MG63 (cell line): Measurements from ENCODE around the gene CD177. TPM values are rescaled to one million over a fixed set of nuclear protein-coding genes. Genes with fewer than 3 reads are reported as not detected.
"Not testable (repeated sequence)": the region's sequence is repeated elsewhere in the genome, so short reads cannot be mapped to it uniquely, and the experiment has no call there.

Source experiments
- DNase-seq: peaks from one replicate; pipeline ENCODE4 v3.0.0-alpha.2; 2020
- H3K27me3 ChIP-seq: fragments of 250-450 bp; sonication (Bioruptor Pico); 2 replicates; pipeline ENCODE4 v1.5.1; 2020; ENCODE audit warnings: mild to moderate bottlenecking, moderate library complexity
- H3K36me3 ChIP-seq: fragments of 250-450 bp; sonication (Bioruptor Pico); 2 replicates; pipeline ENCODE4 v1.5.1; 2020; ENCODE audit warnings: mild to moderate bottlenecking, moderate library complexity
- H3K4me3 ChIP-seq: fragments of 250-450 bp; sonication (Bioruptor Pico); 2 replicates; pipeline ENCODE4 v1.5.1; 2020; ENCODE audit warnings: mild to moderate bottlenecking, moderate library complexity
- H3K9me3 ChIP-seq: fragments of 250-450 bp; sonication (Bioruptor Pico); 2 replicates; pipeline ENCODE4 v1.5.1; 2020; ENCODE audit warnings: mild to moderate bottlenecking, moderate library complexity
- total RNA-seq: library from RNA; depleted of rRNA; stranded (reverse); fragments of >200 nt; shearing (Covaris generic); gene quantifications from 2 replicates; pipeline ENCODE4 v1.2.3, GENCODE V29; 2014; ENCODE audit warnings: low replicate concordance; rRNA removed

Gene CD177, protein sequence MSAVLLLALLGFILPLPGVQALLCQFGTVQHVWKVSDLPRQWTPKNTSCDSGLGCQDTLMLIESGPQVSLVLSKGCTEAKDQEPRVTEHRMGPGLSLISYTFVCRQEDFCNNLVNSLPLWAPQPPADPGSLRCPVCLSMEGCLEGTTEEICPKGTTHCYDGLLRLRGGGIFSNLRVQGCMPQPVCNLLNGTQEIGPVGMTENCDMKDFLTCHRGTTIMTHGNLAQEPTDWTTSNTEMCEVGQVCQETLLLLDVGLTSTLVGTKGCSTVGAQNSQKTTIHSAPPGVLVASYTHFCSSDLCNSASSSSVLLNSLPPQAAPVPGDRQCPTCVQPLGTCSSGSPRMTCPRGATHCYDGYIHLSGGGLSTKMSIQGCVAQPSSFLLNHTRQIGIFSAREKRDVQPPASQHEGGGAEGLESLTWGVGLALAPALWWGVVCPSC
- 2.7 and 4.9 TPM in 2 replicates for total RNA-seq

DNA sequence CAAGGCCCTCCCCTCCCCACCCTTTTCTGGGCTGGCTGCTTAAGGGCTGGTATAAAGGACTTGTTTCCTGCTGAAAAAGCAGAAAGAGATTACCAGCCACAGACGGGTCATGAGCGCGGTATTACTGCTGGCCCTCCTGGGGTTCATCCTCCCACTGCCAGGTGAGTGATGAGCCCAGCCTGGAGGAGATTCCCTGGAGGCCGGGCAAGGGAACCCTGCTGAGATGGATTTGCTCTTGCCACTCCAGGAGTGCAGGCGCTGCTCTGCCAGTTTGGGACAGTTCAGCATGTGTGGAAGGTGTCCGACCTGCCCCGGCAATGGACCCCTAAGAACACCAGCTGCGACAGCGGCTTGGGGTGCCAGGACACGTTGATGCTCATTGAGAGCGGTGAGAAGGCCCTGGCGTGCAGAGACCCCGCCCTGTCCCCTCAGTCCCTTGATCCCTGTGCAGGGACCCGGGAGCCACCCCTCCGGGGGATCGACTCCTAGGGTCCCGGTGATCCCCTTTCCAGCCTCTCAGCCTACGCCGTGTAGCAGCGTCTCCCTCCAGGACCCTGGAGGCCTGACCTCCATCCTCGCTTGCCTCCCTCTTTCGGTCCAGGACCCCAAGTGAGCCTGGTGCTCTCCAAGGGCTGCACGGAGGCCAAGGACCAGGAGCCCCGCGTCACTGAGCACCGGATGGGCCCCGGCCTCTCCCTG, at the start of gene CD177:
TSS of gene CD177 (plus strand) at position 81 of the 699 bp plus-strand sequence. CDS start at position 110, 29 bp downstream.
- H3K4me3 ChIP-seq, result no peak within 1 kb of the TSS
- H3K9me3 ChIP-seq, result no peaks in the 10 kb centered on the region
- no peaks in the 10 kb centered on the region for H3K27me3 ChIP-seq
- no peaks in the 10 kb centered on the region for H3K36me3 ChIP-seq
- DNase-seq, result no peak

DNA sequence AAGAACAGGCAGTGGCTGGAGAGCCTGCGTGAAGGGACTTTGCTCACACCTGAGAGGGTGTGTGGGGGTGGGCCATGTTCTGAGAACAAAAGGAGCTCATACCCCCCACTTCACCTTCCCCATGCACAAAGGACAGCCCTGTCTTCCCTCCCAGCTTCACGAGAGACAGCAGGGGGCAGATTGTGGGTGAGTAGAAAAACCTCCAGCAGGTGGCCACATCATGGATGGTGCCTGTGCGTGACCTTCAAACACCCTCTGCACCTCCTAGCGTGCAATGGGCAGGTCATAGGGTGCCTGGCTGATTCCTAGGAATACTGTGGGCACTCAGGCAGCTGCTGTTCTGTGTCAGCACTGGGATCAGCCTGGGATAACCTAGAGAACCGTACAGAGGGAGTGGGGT, 47.8 kb upstream of the CD177 start:
- no peak overlapping the region for H3K4me3 ChIP-seq
- no peak for DNase-seq
- no peaks in the 10 kb centered on the region; the same call in 1 of the 2 replicates for H3K27me3 ChIP-seq
- peaks cover 3% of the 10 kb centered on the region for H3K9me3 ChIP-seq
- no peaks in the 10 kb centered on the region for H3K36me3 ChIP-seq

DNA sequence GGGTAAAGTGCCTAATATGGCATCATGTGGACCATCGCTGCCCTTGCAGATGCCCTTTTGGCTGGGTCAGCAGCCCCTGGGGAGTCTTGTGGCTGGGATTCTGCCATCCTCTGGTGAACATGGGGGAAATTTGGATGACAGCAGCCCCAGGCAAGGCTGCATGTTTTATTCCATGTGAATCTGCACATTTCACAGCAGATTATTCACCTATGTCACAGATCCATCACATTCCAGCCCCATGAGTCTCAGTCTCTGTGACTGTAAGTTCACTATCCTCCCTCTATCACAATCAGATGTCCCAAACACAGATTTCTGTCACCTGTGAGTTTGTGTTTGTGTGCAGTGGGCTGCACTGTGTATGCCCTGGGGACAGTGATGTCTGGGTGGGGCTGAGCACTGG, 47.4 kb upstream of the CD177 start:
- no peak for DNase-seq
- H3K27me3 ChIP-seq, result no peaks in the 10 kb centered on the region; the same call in 1 of the 2 replicates
- peaks cover 3% of the 10 kb centered on the region for H3K9me3 ChIP-seq
- H3K36me3 ChIP-seq, result no peaks in the 10 kb centered on the region
- H3K4me3 ChIP-seq, result no peak overlapping the region

DNA sequence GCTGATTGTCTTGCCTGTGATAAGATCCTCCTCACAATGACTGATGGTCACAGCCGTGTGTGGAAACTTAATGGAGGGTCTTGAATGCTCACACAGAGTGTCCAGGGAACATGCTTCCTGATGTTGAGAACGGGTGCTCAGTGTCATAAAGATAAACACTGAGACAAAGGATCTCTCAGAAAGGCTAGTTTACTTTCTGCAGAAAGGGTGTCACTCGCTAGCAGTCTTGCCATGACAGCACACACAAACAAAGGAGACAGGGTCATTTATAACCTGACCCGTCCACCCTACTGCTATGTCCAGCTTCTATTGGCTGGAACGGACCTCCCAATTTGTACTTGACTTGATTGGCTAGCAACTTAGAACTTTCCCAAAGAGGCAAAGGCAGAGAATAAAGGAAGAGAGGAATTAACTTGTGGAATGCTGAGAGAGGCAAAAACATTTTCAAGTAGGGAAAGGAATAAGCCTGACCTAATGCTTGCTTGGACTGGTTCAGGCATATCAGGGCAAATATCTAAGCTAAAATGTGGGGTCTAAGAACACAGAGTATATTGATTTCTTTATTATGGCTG, 45.2 kb upstream of the CD177 start:
- H3K4me3 ChIP-seq, result no peak overlapping the region
- no peaks in the 10 kb centered on the region; the same call in 1 of the 2 replicates for H3K27me3 ChIP-seq
- H3K9me3 ChIP-seq, result peaks cover 3% of the 10 kb centered on the region
- H3K36me3 ChIP-seq, result no peaks in the 10 kb centered on the region
- DNase-seq, result no peak

DNA sequence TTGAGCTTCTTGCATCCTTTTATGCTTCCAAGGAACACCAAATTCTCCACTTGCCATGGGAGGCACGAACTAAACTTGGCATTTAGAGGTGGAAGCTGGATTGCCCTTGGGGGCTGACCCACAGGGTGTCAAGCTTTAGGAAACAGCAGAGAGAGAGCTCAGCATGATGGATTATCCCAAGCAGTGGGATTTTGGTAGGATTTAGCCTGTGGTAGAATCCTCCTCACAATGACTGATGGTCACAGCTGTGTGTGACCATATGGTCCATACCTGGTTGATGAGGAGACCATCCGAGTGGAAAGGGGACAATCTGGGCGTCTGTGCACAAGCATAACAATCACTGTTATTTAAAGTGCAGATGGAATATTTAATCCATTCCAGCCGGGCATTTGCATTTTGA, 44.0 kb upstream of the CD177 start:
- DNase-seq, result no peak
- Histone ChIP-seq H3K36me3 (no peaks in the 10 kb centered on the region), H3K4me3 (no peak overlapping the region), H3K9me3 (peaks cover 3% of the 10 kb centered on the region), H3K27me3 (no peaks in the 10 kb centered on the region; the same call in 1 of the 2 replicates)

DNA sequence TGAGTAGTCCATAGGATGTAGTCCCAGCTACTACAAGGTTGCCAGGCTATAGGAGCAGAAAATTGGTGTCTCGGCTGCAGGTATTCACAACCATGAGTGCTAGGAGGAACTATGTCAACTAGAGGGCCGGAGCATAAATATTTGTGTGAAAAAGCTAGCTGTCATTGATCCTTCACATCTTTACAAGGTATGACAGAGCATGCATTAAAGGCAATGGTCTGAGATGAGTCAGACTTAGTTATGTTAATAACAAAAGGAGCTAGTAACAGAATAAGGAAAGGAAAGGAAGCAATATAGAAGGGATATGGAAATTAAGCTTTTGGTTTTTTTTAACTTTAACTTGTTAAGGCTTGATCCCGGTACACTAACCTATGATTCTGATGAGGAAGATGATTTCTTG, 43.3 kb upstream of the CD177 start:
- H3K27me3 ChIP-seq, result no peaks in the 10 kb centered on the region; the same call in 1 of the 2 replicates
- H3K36me3 ChIP-seq, result no peaks in the 10 kb centered on the region
- peaks cover 3% of the 10 kb centered on the region for H3K9me3 ChIP-seq
- no peak overlapping the region for H3K4me3 ChIP-seq
- DNase-seq, result no peak

DNA sequence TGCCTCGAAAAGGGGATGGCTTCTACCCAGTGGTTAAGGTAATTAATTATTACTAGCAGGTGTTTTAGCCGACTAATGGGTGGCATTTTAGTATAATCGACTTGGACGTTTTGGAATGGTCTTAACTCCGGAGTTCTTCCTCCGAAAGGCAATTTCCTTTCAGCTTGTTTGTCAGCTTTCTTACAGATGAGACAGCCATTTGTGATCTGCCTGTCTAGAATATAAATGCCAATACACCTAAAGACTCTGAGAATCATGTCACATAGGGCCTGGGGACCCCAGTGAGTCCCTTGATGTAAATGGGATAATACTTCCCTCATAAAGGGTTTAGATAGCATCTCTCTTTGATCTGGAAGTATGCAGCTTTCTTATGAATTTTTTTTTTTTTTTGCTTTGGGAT, 42.2 kb upstream of the CD177 start:
- H3K27me3 ChIP-seq, result no peaks in the 10 kb centered on the region; the same call in 1 of the 2 replicates
- DNase-seq, result no peak
- peaks cover 3% of the 10 kb centered on the region for H3K9me3 ChIP-seq
- H3K36me3 ChIP-seq, result no peaks in the 10 kb centered on the region
- H3K4me3 ChIP-seq, result no peak overlapping the region

DNA sequence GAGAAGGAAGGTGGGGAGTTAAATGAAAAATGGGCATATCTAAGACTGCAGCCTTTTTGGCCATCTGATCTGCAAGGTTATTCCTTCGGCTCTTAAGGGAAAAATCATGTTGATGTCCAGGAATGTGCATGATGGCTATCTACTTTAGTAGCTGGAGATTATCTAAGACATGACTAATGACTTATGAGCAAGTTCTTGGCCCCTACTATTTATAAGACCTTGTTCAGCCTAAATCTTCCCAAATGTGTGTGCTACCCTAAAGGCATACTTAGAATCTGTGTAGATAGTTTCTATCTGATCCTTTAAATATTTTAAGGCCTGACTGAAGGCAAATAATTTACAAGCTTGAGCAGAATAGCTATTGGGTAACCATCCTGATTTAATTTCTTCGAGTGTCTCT, 41.8 kb upstream of the CD177 start:
- no peak for DNase-seq
- Histone ChIP-seq H3K27me3 (no peaks in the 10 kb centered on the region; the same call in 1 of the 2 replicates), H3K9me3 (peaks cover 3% of the 10 kb centered on the region), H3K36me3 (no peaks in the 10 kb centered on the region), H3K4me3 (no peak overlapping the region)

DNA sequence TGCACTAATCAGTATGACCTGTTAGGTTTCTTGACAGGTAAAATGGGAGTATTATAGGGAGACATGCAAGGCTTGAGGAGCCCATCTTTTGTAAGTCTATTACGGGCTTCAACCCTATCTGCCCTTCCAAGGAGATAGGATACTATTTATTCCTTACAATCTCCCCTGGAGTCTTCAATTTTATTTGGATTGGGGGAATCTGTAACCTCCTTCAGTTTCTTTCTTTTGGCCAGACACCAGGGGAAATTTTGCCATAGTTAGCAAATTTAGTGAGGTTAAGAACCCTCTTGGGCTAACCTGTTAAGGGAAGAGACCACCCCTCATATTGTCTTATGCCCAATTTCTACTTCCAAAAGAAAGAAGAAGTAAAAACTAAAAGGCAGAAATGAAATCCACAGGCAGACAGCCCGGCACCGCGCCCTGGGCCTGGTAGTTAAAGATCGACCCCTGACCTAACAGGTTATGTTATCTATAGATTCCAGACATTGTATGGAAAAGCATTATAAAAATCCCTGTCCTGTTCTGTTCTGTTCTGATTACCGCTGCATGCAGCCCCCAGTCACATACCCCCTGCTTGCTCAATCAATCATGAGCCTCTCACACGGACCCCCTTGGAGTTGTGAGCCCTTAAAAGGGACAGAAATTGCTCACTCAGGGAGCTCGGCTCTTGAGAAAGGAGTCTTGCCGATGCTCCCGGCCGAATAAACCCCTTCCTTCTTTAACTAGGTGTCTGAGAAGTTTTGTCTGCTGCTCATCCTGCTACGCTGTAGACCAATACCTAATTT, 39.6 kb upstream of the CD177 start:
- H3K36me3 ChIP-seq, result no peaks in the 10 kb centered on the region
- no peaks in the 10 kb centered on the region for H3K27me3 ChIP-seq
- no peak overlapping the region for H3K4me3 ChIP-seq
- H3K9me3 ChIP-seq, result no peaks in the 10 kb centered on the region
- DNase-seq, result no peak

DNA sequence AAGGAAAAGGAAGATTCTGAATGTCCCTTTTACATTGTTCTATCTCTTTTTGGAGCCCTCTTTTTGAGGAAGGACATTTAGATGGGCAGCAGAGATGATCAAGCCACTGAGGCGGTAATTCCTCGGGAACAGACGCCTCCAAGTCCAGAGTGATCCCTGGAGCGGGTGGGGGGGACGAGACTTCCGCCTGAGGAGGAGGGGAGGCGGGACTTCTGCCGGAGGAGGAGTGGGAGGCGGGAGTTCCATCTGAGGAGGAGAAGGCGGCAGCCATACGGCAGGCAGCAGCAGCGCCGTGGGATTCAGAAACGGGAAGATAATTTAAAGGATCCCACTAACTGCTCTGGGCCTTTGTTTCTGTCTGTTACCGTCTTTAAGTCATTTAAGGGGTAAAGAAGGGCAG, 37.6 kb upstream of the CD177 start:
- no peaks in the 10 kb centered on the region for H3K36me3 ChIP-seq
- H3K9me3 ChIP-seq, result peaks cover 3% of the 10 kb centered on the region; the same call in 1 of the 2 replicates
- DNase-seq, result no peak
- H3K4me3 ChIP-seq, result no peak overlapping the region
- no peaks in the 10 kb centered on the region for H3K27me3 ChIP-seq

DNA sequence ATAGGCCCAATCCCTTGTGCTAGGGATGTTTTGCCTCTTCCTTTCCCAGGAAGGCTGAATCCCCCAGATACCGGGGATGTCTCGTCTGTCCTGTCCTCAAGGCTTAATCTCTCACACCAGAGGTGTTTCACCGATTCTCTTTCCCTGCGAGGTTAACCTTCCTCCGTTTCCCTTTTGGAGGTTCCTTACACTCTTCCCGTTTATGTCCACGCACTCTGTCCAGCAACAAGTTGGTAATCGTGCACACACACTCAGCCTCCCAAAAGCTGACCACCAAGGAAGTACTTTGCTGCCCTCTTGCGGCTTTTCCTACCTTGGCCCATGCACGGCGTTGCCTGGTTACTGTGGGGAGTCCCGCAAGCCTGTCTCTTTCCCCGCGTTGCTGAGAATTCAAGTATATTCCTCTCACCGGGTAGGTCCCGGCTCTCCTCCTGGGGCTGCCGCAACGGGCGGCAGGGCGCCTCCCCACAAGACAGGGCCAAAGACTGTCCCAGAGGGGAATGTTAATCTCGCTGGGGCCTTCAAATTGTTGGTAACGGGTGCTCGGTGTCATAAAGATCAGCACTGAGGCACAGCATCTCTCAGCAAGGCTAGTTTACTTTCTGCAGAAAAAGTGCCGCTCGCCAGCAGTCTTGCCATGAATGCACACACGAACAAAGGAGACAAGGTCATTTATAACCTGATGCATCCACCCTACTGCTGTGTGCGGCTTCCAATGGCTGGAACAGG, 36.7 kb upstream of the CD177 start:
- H3K27me3 ChIP-seq, result no peaks in the 10 kb centered on the region
- H3K4me3 ChIP-seq, result no peak overlapping the region
- peak; percentile 61 for DNase-seq
- H3K36me3 ChIP-seq, result no peaks in the 10 kb centered on the region
- H3K9me3 ChIP-seq, result peaks cover 3% of the 10 kb centered on the region; the same call in 1 of the 2 replicates

DNA sequence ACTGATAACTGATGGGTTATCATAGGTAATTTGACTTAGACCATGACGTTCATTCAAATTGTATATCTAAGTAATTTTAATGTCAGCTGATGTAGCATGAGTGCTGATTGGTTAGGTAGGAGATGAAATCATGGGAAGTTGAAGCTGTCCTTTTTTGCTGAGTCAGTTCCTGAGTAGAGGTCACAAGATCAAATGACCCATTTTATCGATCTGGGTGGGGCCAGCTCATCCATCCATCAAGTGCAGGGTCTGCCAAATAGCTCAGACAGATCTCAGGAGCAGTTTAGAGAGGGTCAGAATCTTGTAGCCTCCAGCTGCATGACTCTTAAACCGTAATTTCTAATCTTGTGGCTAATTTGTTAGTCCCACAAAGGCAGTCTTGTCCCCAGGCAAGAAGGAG, 35.3 kb upstream of the CD177 start:
- Histone ChIP-seq H3K27me3 (no peaks in the 10 kb centered on the region), H3K4me3 (no peak overlapping the region), H3K9me3 (peaks cover 3% of the 10 kb centered on the region; the same call in 1 of the 2 replicates), H3K36me3 (0 out of 2 replicates have a peak, but pooled peaks cover 1% of the 10 kb centered on the region)
- DNase-seq, result no peak

DNA sequence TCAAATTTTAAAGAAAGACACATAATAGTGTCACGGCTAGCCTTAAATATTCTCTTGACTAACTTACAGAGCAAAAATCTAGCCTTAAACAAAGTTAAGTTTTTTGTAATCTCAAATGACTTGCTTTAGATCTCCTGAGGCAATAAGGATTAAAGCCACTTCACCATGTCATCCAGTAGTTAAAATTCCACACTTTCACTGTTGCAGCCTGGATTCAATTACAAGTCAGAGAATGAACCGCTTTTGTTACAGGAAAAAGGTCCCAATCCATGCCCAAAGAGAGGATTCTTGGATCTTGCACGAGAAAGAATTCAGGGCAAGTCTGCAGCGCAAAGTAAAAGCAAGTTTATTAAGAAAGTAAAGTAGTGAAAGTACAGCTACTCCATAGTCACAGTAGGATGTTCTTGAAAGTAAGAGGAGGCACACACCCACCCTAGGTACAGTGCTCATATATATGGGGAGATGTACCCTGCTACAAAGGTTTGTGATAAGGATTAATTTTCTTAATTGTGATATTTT, 34.6 kb upstream of the CD177 start:
- DNase-seq, result no peak

DNA sequence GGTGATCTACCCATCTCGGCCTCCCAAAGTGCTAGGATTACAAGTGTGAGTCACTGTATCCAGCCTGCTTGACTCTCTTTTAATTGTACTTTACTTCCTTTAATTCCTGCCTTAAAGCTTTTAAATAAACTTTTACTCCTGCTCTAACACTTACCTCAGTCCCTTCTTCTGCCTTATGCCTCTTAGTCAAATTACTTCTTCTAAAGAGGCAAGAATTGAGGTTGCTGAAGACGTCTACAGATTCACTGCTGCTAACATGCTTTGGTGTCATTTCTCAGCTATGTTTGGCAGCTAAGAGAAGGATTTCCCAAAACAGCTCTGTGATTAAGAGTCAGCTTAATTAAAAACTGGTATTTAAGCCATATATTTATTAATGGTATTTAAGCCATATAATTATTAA, 32.9 kb upstream of the CD177 start:
- Histone ChIP-seq H3K27me3 (no peaks in the 10 kb centered on the region), H3K36me3 (0 out of 2 replicates have a peak, but pooled peaks cover 2% of the 10 kb centered on the region), H3K9me3 (peaks cover 3% of the 10 kb centered on the region; the same call in 1 of the 2 replicates), H3K4me3 (no peak overlapping the region)
- DNase-seq, result no peak

More for the DNA sequence above, 34.6 kb upstream of the CD177 start:
- no peak overlapping the region for H3K4me3 ChIP-seq
- H3K27me3 ChIP-seq, result no peaks in the 10 kb centered on the region
- peaks cover 3% of the 10 kb centered on the region; the same call in 1 of the 2 replicates for H3K9me3 ChIP-seq
- H3K36me3 ChIP-seq, result 0 out of 2 replicates have a peak, but pooled peaks cover 2% of the 10 kb centered on the region

DNA sequence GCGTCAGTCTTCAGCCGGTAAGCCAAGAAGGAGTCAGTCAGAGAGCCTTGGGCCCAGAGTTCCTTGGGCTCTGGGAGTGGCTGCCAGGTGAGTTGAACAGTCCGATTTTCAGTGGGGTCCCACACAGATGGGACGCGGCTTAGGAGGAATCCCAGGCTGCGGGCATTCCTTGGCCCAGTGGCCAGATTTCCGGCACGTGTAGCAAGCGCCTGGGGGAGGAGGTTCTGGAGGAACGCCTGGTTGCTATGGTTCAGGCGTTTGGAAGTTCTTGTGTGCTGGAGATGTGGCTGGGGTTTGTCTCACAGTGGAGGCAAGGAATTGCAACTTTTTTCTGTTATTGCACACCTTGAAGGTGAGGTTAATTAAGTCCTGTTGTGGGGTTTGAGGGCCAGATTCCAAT, 26.7 kb upstream of the CD177 start:
- H3K9me3 ChIP-seq, H3K4me3 ChIP-seq, H3K27me3 ChIP-seq, H3K36me3 ChIP-seq, DNase-seq: not testable (repeated sequence)
